ENCODE measurements around the gene PTRH2. TPM values are rescaled to one million over a fixed set of nuclear protein-coding genes. Genes with fewer than 3 reads are reported as not detected.

PTRH2 gene
- polyA plus RNA-seq, 2 of the 4 experiments (the other 2 are of a cell fraction), result 109 to 169 TPM

DNA sequence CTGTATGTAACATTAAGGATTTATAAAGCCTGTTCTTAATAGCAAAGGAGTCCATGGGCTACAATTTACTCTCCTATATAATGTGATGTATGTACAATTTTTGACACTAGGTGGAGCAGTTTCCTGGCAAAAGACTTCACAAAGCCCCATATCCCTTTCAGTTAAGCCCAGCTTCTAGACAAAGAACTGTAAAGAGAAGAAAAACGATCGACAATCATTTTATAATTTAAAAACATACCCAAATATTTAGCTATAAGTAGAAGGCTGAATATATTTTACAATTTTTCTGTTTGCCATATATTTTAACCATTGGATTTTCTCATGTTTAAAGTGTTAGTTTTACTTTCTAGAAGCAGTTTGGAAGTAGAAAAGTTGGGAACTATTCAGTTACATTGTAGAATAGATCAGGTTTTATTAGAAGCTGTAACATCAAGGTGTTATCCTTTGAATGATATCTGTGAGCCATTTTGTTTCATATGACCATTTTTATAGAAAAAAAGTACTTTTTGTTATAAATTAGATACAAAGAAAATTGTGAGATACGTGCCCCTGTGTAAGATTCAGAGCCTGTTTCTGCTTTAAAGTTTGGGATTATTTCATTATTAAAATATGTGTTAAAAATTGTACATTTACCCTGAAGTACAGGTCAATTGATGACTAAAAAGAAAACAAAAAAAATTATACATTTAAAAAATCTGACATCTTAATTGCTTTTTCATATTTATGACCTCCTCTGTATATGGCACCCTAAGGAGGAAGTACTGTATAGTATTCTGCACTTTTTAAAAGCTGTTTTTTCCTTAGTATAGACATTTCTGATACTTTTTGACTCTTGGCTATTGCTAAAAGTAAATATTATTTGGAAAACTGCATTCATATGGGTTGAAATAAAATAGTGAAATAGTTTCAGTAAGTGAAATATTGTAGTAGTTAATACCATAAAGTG, 46.6 kb upstream of the PTRH2 start (continued):
- TF ChIP-seq FOSL2 (IDR thresholded peaks at IDR 0.05), result no peak
- TF ChIP-seq FOSL2 (CRISPR knock-in tag; IDR thresholded peaks at IDR 0.05), result no peak; the same call in 1 of the 2 replicates
- TF ChIP-seq, protein P1, sequence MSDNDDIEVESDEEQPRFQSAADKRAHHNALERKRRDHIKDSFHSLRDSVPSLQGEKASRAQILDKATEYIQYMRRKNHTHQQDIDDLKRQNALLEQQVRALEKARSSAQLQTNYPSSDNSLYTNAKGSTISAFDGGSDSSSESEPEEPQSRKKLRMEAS (IDR thresholded peaks at IDR 0.05), result no peak; the same call in 1 of the 2 replicates
- no peak; the same call in 1 of the 2 replicates for TF ChIP-seq HOXB13 (CRISPR knock-in tag; IDR thresholded peaks at IDR 0.05; ENCODE audit: low read depth)
- no peak for TF ChIP-seq MYC (IDR thresholded peaks at IDR 0.05; ENCODE audit: borderline replicate concordance, low read length)
- no peak for TF ChIP-seq HOXA7 (CRISPR knock-in tag; IDR thresholded peaks at IDR 0.05)
- no peak for TF ChIP-seq RNF2 (IDR thresholded peaks at IDR 0.05; ENCODE audit: borderline replicate concordance, low read depth)
- TF ChIP-seq CHD4 (IDR thresholded peaks at IDR 0.05; ENCODE audit: borderline replicate concordance), result no peak
- no peak for TF ChIP-seq ZC3H11A (IDR thresholded peaks at IDR 0.05)
- TF ChIP-seq, protein P2, sequence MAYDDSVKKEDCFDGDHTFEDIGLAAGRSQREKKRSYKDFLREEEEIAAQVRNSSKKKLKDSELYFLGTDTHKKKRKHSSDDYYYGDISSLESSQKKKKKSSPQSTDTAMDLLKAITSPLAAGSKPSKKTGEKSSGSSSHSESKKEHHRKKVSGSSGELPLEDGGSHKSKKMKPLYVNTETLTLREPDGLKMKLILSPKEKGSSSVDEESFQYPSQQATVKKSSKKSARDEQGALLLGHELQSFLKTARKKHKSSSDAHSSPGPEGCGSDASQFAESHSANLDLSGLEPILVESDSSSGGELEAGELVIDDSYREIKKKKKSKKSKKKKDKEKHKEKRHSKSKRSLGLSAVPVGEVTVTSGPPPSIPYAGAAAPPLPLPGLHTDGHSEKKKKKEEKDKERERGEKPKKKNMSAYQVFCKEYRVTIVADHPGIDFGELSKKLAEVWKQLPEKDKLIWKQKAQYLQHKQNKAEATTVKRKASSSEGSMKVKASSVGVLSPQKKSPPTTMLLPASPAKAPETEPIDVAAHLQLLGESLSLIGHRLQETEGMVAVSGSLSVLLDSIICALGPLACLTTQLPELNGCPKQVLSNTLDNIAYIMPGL (CRISPR knock-in tag; IDR thresholded peaks at IDR 0.05; ENCODE audit: borderline replicate concordance), result peak; percentile 73; the same call in 1 of the 2 replicates
- TF ChIP-seq KDM5A (IDR thresholded peaks at IDR 0.05), result no peak
- TF ChIP-seq, protein P3, sequence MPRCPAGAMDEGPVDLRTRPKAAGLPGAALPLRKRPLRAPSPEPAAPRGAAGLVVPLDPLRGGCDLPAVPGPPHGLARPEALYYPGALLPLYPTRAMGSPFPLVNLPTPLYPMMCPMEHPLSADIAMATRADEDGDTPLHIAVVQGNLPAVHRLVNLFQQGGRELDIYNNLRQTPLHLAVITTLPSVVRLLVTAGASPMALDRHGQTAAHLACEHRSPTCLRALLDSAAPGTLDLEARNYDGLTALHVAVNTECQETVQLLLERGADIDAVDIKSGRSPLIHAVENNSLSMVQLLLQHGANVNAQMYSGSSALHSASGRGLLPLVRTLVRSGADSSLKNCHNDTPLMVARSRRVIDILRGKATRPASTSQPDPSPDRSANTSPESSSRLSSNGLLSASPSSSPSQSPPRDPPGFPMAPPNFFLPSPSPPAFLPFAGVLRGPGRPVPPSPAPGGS (IDR thresholded peaks at IDR 0.05), result no peak
- TF ChIP-seq POLR2AphosphoS2 (conservative IDR thresholded peaks at IDR 0.05; ENCODE audit: low read length), result no peak
- peak; percentile 95 for TF ChIP-seq FOSB (CRISPR knock-in tag; IDR thresholded peaks at IDR 0.05)
- no peak for TF ChIP-seq POLR2A (IDR thresholded peaks at IDR 0.05; ENCODE audit: low read length)
- TF ChIP-seq SREBF2 (IDR thresholded peaks at IDR 0.05), result no peak
- TF ChIP-seq, protein P4, sequence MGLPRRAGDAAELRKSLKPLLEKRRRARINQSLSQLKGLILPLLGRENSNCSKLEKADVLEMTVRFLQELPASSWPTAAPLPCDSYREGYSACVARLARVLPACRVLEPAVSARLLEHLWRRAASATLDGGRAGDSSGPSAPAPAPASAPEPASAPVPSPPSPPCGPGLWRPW (IDR thresholded peaks at IDR 0.05), result no peak
- TF ChIP-seq SMC3 (IDR thresholded peaks at IDR 0.05), result peak; percentile 93
- TF ChIP-seq ZFP36 (IDR thresholded peaks at IDR 0.05; ENCODE audit: borderline replicate concordance, partially characterized antibody), result no peak
- TF ChIP-seq CEBPB (IDR thresholded peaks at IDR 0.05), result no peak
- no peak for TF ChIP-seq KDM1A (IDR thresholded peaks at IDR 0.05; ENCODE audit: low read depth)
- TF ChIP-seq, protein P5, sequence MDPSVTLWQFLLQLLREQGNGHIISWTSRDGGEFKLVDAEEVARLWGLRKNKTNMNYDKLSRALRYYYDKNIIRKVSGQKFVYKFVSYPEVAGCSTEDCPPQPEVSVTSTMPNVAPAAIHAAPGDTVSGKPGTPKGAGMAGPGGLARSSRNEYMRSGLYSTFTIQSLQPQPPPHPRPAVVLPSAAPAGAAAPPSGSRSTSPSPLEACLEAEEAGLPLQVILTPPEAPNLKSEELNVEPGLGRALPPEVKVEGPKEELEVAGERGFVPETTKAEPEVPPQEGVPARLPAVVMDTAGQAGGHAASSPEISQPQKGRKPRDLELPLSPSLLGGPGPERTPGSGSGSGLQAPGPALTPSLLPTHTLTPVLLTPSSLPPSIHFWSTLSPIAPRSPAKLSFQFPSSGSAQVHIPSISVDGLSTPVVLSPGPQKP (IDR thresholded peaks at IDR 0.05; ENCODE audit: low read depth, low read length), result no peak

DNA sequence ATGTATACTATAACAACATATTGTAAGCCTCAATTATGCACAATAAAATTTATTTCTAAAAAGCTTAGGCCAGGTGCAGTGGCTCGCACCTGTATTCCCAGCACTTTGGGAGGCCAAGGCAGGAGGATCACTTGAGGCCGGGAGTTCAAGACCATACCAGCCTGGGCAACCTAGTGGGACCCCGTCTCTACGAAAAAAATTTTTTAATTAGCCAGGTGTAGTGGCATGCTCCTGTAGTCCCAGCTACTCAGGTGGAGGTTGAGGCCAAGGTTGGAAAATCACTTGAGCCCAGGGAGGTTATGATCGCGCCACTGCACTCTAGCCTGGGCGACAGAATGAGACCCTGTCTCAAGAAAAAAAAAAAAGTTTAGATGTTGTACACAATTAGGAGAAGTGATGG, 45.7 kb upstream of the PTRH2 start:
- no peak overlapping the region for H3K4me3 ChIP-seq
- 70% methylated on average over 7 of the region's 7 CpGs for WGBS (ENCODE audit: missing lambda C conversion rate)
- peak overlapping the region; percentile 62 for H3K4me2 ChIP-seq
- ATAC-seq (no peak), FAIRE-seq (no peak), DNase-seq (ENCODE audit: low read depth in 1 of 2, low spot score in 1 of 2) (no peak)
- TF ChIP-seq ZNF302 (CRISPR knock-in tag; IDR thresholded peaks at IDR 0.05), result no peak
- peak; percentile 74 for TF ChIP-seq HOXB5 (CRISPR knock-in tag; IDR thresholded peaks at IDR 0.05)
- TF ChIP-seq EHF (CRISPR knock-in tag; IDR thresholded peaks at IDR 0.05), result peak; percentile 77
- 0 out of 2 replicates have a peak, but pooled peaks have one; percentile 15 for TF ChIP-seq HEYL (CRISPR knock-in tag; IDR thresholded peaks at IDR 0.05)
- no peak for TF ChIP-seq MAFK (IDR thresholded peaks at IDR 0.05; ENCODE audit: partially characterized antibody)
- TF ChIP-seq, protein P6, sequence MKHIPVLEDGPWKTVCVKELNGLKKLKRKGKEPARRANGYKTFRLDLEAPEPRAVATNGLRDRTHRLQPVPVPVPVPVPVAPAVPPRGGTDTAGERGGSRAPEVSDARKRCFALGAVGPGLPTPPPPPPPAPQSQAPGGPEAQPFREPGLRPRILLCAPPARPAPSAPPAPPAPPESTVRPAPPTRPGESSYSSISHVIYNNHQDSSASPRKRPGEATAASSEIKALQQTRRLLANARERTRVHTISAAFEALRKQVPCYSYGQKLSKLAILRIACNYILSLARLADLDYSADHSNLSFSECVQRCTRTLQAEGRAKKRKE (CRISPR knock-in tag; IDR thresholded peaks at IDR 0.05; ENCODE audit: low read depth), result peak; percentile 54; the same call in 1 of the 2 replicates
- 0 out of 2 replicates have a peak, but pooled peaks have one; percentile 37 for TF ChIP-seq HOXB13 (CRISPR knock-in tag; IDR thresholded peaks at IDR 0.05; ENCODE audit: low read depth)
- TF ChIP-seq EP300 (IDR thresholded peaks at IDR 0.05), result no peak
- 0 out of 2 replicates have a peak, but pooled peaks have one; percentile 38 for TF ChIP-seq FOSB (CRISPR knock-in tag; IDR thresholded peaks at IDR 0.05)
- peak overlapping the region; percentile 93 to 95 for H3K27ac ChIP-seq
- ChIA-PET POLR2A (interaction anchor here (0.6 to 9.7 kb wide), 7 partner anchors 10 to 211 kb away, joined by 3 to 531 read pairs (median 18); partner anchors contain the start of genes RNFT1, RPS6KB1 and TUBD1), CTCF (interaction anchor here (0.6 to 11.9 kb wide), 26 partner anchors 11 to 437 kb away, joined by 3 to 244 read pairs (median 4); no protein-coding TSS in a partner anchor)
- H3K9me3 ChIP-seq, result no peaks in the 10 kb centered on the region
- peaks cover 91% of the 10 kb centered on the region for H3K4me1 ChIP-seq
